Measurements from ENCODE around the gene VPS11.
"Not testable (repeated sequence)": the region's sequence is repeated elsewhere in the genome, so short reads cannot be mapped to it uniquely, and the experiment has no call there.

GRCh38 chr11:119103161-119103664 is 35.6 kb downstream of the VPS11 start:
- not testable (repeated sequence) for TF ChIP-seq CTCF (IDR thresholded peaks at IDR 0.05; ENCODE audit: low read length); EZH2 (optimal IDR thresholded peaks at IDR 0.05; ENCODE audit: low read depth, low read length)

All from MM.1S (cell line).